HS-27A (cell line): ENCODE data around the gene TBC1D5.
A peak's percentile ranks its signal among the peaks of the same experiment; 100 is the strongest.

Source experiments
- DNase-seq: peaks from one replicate; pipeline ENCODE4 v3.0.0-alpha.2; 2012; ENCODE audit warnings: low read depth, missing footprints

Gene TBC1D5

GRCh38 chr3:17290894-17291293 lies 451.5 kb downstream of the TBC1D5 start:
- no peak for DNase-seq

DNA sequence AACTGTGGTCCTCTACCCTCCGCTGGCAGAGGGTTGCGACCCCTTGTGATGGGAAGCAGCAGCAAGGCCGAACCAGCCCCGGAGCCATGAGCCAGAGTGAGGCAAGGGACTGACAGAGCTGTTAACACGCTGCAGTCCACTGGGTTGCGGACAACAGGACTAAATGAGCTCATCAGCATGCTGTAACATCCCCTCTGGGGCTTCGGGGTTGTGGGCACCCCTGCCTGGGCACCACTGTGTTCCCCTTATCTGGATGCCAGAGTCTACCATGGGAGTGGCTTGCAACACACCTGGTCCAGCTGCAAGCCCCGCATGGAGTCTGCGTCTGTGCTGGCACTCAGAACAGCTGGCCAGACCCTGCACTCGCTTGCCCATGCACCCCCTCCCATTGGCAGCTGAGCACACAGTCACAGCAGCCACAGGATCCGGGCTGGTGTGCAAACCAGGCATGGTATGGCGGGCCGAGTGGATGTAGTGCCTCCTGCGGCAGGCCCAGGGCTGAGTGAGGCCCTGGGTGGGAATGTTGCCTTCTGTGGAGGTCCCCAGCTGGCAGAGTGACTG lies 453.5 kb downstream of the TBC1D5 start:
- no peak for DNase-seq

DNA sequence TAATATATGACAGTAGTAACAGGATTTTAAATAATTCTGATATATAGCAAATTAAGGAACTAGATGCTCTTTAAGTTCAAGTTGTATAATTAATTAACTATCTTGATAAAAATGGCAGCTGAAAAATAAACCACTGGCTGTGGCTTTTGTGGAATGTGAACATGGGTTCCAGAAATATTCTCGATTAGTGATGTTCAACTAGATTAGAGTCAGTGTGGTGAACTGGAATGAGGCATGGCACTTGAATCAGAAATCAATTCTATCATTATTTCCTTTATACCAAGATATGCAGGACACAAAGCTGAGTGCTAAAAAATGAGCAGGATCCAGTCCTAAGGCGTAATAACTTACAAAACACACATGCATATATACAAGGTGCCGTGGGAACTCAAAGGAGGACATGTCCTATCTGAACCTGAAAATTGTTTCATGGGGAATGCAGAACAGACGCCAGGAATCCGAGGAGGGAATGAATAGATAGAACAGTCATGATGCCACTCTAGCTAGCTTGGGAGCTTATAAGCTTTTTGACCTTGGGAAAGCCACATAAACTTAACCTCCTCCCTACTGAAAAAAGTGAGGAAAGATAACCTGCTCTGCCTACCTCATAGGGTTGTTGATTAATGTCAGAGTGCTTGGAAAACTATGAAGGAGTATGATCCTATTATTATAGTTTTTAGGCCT lies 455.3 kb downstream of the TBC1D5 start:
- no peak for DNase-seq

DNA sequence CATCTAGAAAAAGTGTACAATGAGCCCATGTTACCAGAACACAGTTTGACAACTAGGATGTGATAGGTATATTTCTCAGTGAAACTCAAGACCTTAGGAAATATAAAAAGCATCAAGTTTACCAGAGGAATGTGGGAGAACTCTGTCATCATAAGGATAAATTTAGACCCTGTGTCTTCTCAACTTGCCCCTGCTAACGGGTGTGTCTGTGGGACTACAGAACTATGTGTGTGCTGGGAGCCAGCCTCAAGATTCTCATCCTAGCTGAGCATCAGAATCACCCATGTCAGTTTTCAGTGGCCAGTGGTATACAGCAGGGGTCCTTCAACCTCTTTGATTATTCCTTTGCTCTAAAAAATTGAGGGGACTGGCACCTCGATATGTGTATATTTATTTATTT lies 464.4 kb downstream of the TBC1D5 start:
- no peak for DNase-seq

DNA sequence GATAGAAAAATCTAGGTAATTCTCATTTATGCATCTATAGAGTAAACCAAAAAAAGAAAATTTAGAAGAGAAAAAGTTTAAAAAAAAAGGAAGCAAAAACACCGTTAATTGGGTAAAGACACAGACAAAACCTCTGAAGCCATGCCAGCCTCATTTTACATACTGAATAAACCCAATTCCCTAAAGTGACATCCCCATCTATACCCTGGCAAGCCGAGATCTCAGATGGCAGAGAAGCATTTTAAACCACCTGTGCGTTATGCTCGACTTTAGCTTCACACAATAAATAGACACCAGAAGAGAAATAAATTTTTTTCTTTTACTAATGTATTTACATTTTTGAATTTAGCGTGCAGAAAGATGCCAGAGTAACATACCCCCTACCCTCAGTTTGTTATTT lies 475.6 kb downstream of the TBC1D5 start:
- DNase-seq = no peak

DNA sequence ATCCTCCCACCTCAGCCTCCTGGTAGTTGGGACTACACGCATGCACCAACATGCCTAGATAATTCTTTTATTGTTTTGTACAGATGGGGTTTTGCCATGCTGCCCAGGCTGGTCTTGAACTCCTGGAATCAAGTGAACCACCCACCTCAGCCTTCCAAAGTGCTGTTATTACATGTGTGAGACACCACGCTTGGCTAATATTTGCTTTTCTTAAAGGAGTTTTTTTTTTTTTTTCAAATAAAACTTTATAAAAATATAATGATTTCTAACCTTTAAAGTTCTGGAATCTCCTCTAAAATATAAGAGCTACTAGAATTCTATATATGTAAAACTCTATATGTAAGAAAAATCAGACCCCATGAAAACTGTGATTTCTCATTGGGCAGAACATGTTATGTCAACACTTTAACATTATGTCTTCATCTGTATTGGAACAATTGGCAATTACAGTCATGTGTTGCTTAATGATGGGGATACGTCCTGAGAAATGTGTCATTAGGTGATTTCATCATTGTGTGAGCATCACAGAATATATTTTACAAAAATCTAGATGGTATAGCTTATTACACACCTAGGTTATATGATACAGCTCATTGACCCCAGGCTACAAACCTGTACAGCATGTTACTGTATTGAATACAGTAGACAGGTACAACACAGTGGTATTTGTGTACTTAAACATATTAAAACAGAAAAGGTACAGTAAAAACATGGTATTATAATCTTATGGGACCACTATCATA lies 480.6 kb downstream of the TBC1D5 start:
- DNase-seq = no peak

DNA sequence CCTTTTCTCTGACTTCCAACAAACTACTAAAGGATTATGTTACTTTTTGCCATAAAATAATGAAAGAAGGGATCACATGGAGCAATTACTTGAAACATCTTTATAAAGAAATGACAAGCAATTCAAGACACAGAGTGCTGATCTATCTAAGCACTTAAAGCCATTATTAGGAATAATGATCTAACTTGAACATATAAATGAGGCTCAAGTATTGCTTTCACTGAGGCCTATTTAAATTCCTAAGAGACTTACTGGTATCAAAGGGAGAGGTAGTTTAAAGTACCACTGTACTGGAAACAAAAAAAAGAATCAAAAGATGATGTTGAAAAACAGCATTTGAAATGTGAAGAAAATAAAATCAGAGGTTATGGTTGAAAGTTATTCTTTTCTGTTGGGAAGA lies 482.2 kb downstream of the TBC1D5 start:
- no peak for DNase-seq

DNA sequence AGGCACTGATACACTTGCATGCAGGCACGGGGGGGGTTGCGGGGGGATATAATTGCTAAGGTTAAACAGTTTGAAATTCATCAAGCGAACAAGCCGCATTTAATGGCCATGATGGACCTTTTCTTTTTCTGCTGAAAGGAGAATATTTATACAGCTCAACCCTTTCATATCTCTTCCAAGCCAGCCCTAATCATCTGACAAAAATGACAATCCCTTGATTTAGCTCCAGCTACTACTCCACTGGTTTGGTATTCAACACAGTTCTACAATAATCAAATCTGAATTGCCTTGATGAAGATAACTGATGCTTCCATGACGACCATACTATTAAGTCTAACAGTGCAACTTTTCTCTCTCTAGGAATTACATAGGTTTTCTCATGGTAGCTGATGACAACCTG lies 482.7 kb downstream of the TBC1D5 start:
- no peak for DNase-seq

- peak; percentile 14 for DNase-seq
These were observed 483.5 kb downstream of the TBC1D5 start for GRCh38 chr3:17258823-17259436.

- DNase-seq = no peak
These were observed 485.2 kb downstream of the TBC1D5 start for GRCh38 chr3:17257269-17257668.

GRCh38 chr3:17243621-17244020 lies 498.8 kb downstream of the TBC1D5 start:
- no peak for DNase-seq

DNA sequence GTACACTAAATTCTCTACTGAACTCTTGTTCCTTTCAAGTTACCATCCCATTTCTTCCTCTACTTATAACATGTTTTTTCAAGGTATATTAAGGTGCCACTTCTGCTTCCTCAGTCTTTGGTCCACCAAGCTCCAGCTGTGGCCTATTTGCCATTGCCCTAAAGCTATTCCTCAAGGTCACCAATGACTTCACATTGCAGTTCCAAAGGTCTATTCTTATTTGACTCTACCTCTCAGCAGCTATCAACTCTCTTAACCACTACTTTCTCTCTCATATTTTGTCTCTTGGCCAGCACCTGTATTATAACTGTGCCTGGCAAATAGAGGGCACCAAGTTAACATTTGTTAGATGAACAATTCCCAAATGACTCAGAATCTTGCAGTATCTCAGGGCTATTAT lies 503.0 kb downstream of the TBC1D5 start:
- DNase-seq = no peak

DNA sequence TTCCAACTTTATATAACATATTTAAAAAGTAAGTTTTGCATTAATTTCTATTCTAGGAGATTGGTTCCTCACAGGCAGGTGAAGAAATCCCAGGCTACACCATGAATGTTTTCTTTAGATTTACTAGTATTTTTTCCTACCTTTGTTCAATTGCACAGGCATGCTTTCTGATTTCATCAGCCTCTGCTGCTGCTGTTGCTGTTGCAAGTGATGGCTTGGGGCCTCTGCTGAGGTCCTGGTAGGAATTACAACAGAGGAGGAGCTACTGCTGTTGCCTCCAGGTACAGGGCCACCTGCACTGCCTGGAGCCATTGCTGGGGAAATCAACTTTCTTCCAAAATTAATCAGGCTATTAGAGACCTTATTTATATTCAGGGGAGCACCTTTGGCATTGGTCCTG lies 504.4 kb downstream of the TBC1D5 start:
- DNase-seq = no peak

DNA sequence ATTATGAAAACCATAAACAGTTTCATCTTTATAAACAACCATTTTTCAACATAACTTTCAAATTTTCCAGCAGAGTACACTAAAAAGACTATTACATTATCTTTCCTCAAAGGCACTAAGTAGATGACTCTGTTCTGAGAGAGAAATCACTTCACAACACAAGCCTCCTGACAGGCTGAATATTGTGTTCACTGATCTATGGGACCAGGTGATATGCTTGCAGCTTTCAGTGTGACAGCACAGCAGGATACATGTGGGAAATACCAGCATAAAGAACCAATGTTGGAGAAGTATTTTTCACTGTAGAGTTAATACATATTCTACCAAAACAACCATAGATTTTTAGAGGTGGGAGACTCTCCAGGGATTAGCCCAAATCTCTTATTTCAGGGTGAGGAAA lies 507.1 kb downstream of the TBC1D5 start:
- DNase-seq = no peak

DNA sequence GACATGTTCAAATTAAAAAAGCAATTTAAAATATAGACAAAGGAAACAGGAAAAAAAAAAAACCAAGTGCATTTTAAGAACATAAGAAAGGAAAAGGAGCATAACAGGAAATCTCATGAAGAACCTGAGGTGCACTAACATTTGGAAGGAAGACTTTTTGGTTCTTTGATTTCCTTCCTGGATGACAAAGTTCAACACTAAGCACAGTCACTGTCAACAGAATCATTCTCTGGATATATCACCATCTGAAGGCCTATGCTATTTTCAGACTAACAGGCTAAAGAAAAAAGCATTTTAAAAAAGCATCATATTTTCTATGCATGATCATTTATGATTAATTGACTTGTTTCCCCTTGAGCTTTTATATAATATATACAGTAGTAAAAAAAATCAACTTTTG lies 508.0 kb downstream of the TBC1D5 start:
- DNase-seq = no peak

DNA sequence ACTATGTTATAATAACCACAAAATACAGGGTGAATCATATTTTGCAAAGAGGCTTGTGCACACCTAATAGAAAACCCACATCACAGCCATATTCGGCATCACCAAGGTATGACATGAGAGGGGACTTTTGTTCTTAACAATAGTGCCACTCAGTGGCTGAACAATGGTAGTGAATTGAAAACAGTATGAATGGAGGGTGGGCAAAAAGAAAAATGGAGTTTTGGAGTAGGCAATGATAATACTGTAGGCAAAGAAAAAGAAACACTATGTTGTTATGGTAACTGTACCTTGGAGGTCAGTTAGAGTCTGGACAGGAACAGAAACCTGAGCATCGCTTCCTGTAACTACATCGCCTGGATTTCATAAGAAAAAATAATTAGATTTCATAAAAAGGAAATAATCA lies 509.0 kb downstream of the TBC1D5 start:
- DNase-seq = peak; percentile 36

- DNase-seq = no peak
These were observed 510.0 kb downstream of the TBC1D5 start for GRCh38 chr3:17232442-17232841.

DNA sequence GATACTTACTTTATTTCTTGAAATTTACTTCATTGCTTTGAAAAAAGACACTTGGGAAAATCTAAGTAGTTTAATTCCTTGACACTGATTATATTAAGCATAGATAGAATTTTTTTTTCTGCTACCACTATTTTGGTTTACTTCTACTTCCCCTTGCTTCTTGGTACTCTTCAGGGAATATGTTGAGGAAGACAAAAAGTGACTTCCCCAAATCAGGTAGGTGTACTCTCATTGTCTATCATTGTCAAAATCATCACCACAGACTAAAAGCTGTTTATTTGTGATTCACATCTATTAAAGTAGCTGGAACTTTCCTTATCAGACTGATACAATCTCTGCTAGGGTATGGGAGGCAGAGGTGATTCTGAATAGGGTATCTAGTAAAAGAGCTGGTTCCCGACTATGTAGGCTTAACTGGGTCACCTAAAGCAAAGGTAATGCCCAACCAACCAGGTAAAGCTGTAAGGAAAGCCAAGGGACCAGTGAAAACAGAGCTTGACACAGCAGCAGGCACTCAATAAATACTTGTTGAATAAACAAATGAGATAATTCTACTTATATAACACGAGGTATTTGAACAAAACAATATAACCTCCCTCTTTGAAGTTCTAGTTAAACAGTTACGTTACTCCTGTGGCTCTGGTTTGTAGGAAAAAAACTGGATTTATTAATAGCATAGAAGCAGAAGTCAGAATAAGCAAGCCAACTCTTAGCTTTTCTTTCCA lies 510.7 kb downstream of the TBC1D5 start:
- no peak for DNase-seq

GRCh38 chr3:17227472-17227871 lies 515.0 kb downstream of the TBC1D5 start:
- no peak for DNase-seq

- DNase-seq = no peak
These were observed 520.9 kb downstream of the TBC1D5 start for GRCh38 chr3:17221529-17221928.

DNA sequence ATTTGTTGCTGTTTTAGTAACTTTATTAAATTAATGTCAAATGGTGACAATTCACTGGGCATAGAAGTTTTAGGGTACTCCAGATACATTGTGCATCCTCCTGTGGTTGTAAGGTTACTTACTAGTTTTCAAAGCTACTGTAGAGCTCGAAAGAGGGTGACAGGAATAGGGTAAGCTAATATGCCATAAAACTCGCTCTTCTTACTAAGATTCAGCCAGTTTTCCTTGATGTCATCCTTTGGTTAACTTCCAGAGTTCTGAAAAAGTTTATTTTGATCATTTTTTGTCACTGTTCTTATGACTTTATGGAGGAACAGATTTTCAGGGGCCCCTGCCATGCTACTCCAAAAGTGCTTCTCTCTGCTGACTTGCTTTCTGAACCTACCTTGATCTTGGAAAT lies 522.8 kb downstream of the TBC1D5 start:
- DNase-seq = no peak

DNA sequence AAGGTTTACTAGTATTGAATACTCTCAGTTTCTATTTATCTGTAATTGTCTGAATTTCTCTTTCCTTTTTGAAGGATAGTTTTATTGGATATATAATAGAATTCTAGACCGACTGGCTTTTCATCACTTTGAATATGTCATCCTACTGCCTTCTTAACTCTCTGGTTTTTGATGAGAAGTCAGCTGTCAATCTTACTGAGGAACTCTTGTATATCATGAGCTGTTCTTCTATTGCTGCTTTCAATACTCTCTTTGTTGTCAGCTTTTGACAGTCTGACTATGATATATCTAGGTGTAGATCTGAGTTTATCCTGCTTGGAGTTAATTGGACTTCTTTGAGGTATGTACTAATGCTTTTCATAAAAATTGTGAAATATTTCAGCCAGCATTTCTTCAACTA lies 523.8 kb downstream of the TBC1D5 start:
- no peak for DNase-seq
